Tibial nerve (tissue), 4 donors: Measurements from ENCODE around the gene EHF.

Source experiments
- CTCF ChIP-seq, 5 experiments: fragments of 200-600 bp in 3 of 5; fragments of 450-650 bp in 2 of 5; sonication (generic) in 3 of 5; IDR thresholded peaks; one replicate each; pipeline ENCODE4 v1.5.1; 2016 to 2019; ENCODE audit warnings: antibody characterized with exemption in 5 of 5, mild to moderate bottlenecking in 3 of 5, moderate library complexity in 2 of 5
- EP300 ChIP-seq, 2 donors: sonication (generic); formaldehyde crosslinking; IDR thresholded peaks; one replicate each; pipeline ENCODE4 v1.6.1; 2017; ENCODE audit warnings: antibody characterized with exemption in 2 of 2, mild to moderate bottlenecking in 1 of 2
- POLR2A ChIP-seq, 2 donors: fragments of 450-650 bp; IDR thresholded peaks; one replicate each; pipeline ENCODE4 v1.6.1; 2017; ENCODE audit warnings: antibody characterized with exemption in 2 of 2, mild to moderate bottlenecking in 2 of 2, moderate library complexity in 2 of 2

- TF ChIP-seq CTCF (IDR thresholded peaks at IDR 0.05), result no peak
- TF ChIP-seq POLR2A (IDR thresholded peaks at IDR 0.05), result no peak
- TF ChIP-seq EP300 (IDR thresholded peaks at IDR 0.05), result no peak
Measured at GRCh38 chr11:34650528-34650927, 29.6 kb downstream of the EHF start.
